Loucy (cell line): ENCODE data around the gene SPATA9.

ENCODE experiments used
- EZH2phosphoT487 ChIP-seq: fragments of 200-600 bp; IDR thresholded peaks from 2 replicates; pipeline ENCODE4 v1.6.1; 2018; ENCODE audit warnings: antibody characterized with exemption, mild to moderate bottlenecking, moderate library complexity, borderline replicate concordance
- TF ChIP-seq, protein P1 (sequence below): fragments of 200-600 bp; sonication (generic); conservative IDR thresholded peaks from 2 replicates; pipeline ENCODE4 v1.5.1; 2014; ENCODE audit warnings: mild to moderate bottlenecking, antibody characterized with exemption, low read length

DNA sequence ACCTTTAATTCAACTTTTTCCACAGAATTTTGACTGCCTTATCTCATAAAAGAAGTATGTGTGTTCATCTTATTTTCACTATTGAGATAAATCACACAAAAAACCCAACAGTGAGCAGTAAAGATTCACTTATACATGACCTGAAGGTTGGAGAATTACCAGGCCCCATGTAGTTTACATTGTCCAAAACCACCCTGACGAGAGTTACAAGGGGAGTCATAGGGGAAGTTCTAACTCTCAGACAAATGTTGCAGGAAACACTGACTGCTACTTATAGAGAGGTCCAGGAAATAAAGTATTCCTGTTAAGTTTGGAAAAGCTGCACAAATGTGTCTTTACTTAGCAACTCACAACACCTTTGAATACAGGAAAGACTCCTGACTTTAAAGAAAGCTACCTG is 14.1 kb downstream of the SPATA9 start:
- TF ChIP-seq, protein P1, sequence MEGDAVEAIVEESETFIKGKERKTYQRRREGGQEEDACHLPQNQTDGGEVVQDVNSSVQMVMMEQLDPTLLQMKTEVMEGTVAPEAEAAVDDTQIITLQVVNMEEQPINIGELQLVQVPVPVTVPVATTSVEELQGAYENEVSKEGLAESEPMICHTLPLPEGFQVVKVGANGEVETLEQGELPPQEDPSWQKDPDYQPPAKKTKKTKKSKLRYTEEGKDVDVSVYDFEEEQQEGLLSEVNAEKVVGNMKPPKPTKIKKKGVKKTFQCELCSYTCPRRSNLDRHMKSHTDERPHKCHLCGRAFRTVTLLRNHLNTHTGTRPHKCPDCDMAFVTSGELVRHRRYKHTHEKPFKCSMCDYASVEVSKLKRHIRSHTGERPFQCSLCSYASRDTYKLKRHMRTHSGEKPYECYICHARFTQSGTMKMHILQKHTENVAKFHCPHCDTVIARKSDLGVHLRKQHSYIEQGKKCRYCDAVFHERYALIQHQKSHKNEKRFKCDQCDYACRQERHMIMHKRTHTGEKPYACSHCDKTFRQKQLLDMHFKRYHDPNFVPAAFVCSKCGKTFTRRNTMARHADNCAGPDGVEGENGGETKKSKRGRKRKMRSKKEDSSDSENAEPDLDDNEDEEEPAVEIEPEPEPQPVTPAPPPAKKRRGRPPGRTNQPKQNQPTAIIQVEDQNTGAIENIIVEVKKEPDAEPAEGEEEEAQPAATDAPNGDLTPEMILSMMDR, result no peak
- TF ChIP-seq EZH2phosphoT487, result no peak
